GM21737 (cell line): Measurements from ENCODE around the gene PDLIM7.

Source experiments
- ATAC-seq: cut with Tn5 transposase; IDR thresholded peaks from one replicate; pipeline ENCODE4 v1.9.1; 2021; ENCODE audit warnings: mild to moderate bottlenecking, moderate library complexity; ENCODE audit not compliant: unreplicated experiment

PDLIM7 gene

GRCh38 chr5:177446200-177447065, 51.0 kb downstream of the PDLIM7 start, which contains the start of gene PRR7:
Gene PRR7 (plus strand): TSS chr5:177446814. CDS start chr5:177455068, 8,254 bp downstream.
- ATAC-seq: peak; percentile 53

GRCh38 chr5:177445917-177446199, 51.5 kb downstream of the PDLIM7 start:
- ATAC-seq: no peak

- no peak for ATAC-seq
Observed at GRCh38 chr5:177445052-177445916, 52.1 kb downstream of the PDLIM7 start.

GRCh38 chr5:177444106-177445051, 53.0 kb downstream of the PDLIM7 start:
- no peak for ATAC-seq

GRCh38 chr5:177443144-177443983, 54.0 kb downstream of the PDLIM7 start:
- no peak for ATAC-seq

- ATAC-seq: no peak
Observed at GRCh38 chr5:177442066-177442826, 55.2 kb downstream of the PDLIM7 start.

GRCh38 chr5:177440990-177441780, 56.2 kb downstream of the PDLIM7 start:
- no peak for ATAC-seq

GRCh38 chr5:177440211-177440989, 57.0 kb downstream of the PDLIM7 start:
- ATAC-seq: no peak

GRCh38 chr5:177439518-177440053, 57.8 kb downstream of the PDLIM7 start:
- ATAC-seq: no peak

GRCh38 chr5:177438468-177438867, 58.9 kb downstream of the PDLIM7 start:
- ATAC-seq: no peak

- ATAC-seq: no peak
Observed at GRCh38 chr5:177437623-177438022, 59.8 kb downstream of the PDLIM7 start.

- no peak for ATAC-seq
Observed at GRCh38 chr5:177435847-177436536, 61.4 kb downstream of the PDLIM7 start.

GRCh38 chr5:177434942-177435738, 62.3 kb downstream of the PDLIM7 start:
- ATAC-seq: no peak

- ATAC-seq: no peak
Observed at GRCh38 chr5:177434437-177434836, 63.0 kb downstream of the PDLIM7 start.

- ATAC-seq: no peak
Observed at GRCh38 chr5:177433658-177434217, 63.7 kb downstream of the PDLIM7 start.
